Hypothalamus (tissue), 51 donors: Measurements from ENCODE around the gene PDHB.

Experiments used
- DNase-seq, 51 donors: peaks; one replicate each; lab custom pipeline; 2025; lab: John Stamatoyannopoulos, UW

PDHB gene

DNA sequence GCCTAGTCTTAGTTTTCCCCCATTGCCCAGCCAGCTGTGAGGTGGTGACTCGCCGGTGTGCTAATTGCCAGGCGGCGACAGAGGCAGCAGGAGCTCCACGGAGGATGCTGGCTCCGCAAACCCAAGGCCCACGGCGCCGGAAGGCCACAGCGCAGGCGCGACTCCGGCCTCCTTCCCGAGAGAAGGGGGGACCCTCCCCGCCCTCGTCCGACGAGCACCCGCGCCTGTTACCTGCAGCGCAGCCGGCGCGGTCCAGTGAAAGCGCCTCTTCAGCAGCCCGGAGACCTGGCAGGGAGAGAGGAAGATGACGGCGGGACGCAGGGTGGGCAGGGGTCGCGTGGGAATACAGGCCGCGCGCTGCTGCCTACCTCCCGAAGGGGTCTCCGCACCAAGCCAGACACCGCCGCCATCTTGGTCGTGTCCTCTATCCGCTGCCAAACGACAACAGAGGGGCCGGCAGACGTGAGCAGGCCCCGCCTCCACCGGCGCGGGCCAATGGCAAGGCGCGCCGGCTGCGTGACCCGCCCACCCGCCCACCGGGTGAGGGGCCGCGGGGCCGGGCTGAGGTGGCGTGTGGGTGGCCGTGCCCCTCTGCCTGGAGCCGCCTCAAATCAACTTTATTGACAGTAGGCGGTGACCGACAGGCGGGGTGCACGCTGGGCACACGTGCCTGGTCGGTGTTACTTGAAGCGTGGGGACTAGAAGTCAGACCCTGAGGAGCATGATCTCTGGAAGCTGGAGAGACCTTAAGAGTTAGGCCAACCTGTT, at the start of gene PDHB:
TSS of gene PDHB (minus strand) at position 433 of the 768 bp plus-strand sequence. CDS start at position 410, 23 bp downstream.
- peak; percentile 70 to 99 (median 91) for DNase-seq

DNA sequence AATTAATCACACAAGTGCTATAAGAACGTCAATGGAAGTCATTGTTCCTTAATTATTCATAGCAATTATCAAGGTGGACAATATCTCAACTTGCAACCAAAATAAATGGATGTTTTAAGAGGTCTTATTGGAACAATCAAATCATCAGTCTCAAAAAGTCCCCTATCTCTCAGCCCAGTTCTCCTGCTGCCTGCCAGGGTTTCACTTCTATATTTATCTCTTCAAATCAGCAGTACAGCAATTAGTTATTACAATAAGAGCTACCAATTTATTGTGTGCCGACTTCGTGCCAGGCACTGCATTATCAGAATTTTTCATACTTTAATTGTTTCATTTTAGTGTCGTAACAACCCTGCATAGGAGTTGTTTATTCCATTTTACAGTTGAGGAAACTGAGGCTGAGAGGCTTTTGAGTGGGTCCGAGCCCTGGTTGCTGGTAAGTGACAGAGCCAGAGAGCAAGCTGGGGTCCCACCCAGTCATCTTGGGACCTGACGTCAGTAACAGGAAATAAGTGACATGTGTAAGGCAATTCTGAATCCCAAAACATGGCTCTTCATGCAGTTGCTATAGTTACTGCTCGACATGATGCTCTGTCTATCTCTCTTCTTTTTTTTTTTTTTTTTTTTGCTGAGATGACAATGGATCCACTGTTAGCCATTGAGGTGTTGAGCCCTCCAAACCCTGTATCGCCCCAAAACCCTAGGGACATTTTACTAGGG, 49.4 kb upstream of the PDHB start:
- DNase-seq, result no peak

DNA sequence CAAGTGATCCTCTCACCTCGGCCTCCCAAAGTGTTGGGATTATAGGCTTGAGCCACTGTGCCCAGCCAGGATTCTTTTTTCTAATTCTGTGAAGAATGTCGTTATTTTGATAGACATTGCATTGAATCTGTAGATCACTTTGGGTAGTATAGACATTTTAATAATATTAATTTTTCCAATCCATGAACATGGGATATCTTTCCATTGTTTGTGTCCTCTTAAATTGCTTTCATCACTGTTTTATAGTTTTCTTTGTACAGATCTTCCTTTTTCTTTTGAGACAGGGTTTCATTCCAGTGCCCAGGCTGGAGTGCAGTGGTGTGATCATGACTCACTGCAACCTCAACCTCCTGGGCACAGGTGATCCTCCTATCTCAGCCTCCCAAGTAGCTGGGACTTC, 46.7 kb upstream of the PDHB start:
- DNase-seq, result no peak

DNA sequence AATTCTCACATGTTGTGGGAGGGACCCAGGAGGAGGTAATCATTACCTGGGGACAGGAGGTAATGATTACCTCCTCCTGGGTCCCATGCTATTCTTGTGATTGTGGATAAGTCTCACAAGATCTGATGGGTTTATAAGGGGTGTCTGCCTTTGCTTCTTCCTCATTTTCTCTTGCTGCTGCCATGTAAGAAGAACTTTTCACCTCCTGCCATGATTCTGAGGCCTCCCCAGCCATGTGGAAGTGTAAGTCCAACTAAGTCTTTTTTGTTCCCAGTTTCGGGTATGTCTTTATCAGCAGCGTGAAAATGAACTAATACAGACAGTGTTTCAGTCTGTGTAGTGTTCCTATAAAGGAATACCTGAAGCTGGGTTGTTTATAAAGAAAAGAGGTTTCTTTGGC, 45.1 kb upstream of the PDHB start:
- no peak for DNase-seq

DNA sequence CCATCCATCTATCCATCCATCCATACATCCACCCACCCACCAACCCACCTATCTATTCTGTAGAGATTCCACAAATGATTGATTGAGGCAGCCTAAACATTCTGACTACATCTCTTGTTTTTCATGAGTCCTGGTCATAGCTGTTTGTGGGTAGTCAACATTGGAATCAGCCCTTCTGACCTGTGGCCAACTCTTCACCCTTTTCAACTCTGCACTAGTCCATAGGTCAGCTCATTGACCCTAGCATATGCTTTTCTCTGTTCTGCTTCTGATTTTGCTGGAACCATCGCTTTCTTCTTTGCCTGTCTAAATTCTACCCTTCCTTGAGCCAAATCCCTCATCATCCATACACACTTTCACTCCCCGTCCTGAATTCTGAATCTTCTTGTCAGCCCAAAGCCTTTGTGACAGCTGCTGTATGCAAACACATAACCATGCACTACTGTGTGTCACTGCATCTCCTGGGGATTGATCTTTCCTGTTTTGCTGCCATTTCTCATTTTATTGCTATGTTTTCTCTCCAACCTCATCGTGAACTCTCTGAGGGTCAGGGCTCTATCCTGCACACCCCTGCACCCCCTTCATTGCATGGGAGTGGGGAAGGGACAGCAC, 41.4 kb upstream of the PDHB start:
- DNase-seq, result no peak

DNA sequence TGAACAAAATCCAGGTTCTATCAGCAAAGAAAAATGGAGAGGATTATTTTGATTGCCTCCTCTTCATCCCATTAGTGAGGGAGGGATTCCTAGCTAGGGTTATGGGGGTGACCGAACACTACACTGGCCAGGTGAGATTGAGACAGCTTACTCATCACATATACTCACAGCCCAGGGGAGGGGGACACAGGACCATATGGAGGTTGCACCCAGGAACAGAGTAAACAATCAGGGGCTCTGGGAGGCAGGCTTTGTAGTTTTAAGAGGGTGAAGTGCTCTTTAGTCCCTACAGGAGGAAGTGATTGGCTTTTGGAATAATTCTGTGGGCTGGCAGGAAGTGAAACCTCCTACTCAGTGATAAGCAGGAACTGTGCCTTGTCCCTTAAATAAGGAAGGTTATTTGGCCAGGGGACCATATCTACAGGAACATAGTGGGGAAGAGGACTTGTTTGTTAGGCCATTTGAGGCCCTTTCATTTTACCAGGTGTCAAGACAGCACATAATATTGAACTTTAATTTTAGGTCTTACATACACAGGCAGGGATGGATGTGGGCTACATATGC, 40.8 kb upstream of the PDHB start:
- no peak for DNase-seq

DNA sequence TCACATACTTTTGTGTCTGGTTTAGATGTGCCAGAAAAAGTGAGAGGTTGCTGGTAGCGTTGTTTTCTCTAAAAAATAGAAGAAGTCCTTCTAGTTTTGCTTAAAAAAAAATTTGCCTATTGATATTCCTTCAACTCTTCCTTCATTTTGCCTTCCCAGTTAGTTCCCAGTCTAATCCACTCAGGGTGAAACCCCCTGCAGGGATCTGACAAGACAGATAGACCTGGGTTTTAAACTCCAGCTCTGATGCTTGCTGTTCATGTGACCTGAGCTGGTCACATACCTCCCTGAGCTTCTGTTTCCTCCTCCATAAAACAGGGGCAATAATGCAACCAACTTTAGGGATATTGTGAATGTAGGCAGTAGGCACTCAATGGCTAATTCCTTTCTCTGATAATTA, 39.6 kb upstream of the PDHB start:
- no peak for DNase-seq

DNA sequence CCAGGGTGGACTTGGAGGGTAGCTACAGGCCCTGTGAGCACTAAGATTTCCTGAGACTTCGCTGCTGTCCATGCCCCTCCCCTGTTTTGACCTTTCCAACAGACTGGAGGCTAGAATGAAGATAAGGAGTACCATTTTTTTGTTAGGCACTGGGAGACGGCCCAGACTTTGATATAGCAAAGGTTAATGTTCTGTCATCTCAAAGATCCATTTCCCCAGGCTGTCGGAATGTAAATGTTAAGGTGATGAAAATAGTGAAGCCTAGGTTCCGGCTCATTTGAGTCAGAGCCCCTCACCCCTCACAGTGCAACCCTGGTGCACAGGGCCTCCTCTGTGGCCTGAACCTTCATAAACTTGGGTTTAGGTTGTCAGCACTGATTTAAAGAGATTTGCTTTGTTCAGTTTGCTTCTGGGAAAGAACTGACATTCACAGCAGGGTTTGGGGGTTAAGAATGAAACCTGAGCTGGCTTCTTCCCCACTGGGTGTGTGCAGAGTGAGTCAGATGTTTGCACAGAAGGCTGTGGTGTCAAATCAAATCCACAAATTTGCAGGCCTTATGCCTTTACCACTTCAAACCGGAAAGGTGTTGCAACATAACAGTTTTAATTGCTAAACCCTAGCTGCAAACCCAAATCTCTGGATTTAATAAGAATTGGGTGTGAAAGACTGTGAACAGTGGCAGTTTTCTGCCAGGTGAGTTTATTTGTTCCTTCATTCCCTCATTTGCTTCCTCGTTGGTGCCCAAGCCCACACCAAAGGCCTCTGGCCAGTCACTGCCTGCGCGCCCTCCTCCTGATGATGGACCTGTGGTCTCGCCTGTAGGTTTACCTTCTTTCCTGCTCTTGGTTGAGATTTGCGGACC, 37.6 kb upstream of the PDHB start:
- DNase-seq, result peak in 1 of 51 donors; percentile 11

DNA sequence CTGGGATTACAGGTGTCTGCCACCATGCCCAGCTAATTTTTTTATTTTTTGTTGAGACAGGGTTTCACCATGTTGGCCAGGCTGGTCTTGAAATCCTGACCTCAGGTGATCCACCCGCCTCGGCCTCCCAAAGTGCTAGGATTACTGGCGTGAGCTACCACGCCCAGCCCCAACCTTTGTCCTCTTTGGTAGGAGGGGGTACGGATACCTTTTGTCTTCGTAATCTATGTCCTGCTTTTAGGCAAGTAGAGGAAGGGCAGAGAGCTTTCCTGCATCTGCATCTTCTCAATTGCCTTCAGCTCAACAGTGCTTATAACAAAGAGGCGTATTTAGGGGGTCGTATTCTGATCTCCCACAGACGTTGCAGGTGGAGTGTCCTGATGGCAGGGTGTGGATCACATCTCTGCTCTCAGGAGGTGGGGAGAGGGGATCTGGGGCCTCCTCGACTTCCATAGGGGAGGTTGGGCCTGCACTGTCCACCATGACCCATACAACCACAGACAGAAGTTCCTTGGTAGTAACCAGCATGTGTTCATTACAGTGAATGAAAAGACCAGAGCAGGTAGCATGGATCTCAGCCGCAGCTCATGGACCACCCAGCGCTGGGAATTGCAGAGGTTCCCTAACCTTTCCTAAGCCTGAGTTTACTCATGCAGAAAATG, 36.9 kb upstream of the PDHB start:
- DNase-seq, result no peak

DNA sequence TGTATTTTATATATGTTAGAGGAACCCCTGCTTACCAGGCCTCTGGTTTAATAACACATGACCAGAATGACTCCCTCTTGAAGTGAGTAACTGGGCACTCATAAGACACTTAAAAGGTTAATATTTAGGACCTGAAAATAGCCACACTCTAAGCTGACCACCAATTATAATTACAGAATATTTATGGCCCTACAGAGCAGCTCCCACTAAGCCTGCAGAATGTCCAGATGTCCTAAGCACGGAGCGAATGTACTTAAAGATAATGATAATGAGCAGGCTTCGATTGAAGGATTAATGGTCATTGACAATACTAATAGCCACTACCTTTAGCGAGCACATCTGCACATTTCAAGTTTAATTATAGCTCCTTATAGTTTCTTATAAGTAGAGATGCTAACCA, 35.5 kb upstream of the PDHB start:
- no peak for DNase-seq

DNA sequence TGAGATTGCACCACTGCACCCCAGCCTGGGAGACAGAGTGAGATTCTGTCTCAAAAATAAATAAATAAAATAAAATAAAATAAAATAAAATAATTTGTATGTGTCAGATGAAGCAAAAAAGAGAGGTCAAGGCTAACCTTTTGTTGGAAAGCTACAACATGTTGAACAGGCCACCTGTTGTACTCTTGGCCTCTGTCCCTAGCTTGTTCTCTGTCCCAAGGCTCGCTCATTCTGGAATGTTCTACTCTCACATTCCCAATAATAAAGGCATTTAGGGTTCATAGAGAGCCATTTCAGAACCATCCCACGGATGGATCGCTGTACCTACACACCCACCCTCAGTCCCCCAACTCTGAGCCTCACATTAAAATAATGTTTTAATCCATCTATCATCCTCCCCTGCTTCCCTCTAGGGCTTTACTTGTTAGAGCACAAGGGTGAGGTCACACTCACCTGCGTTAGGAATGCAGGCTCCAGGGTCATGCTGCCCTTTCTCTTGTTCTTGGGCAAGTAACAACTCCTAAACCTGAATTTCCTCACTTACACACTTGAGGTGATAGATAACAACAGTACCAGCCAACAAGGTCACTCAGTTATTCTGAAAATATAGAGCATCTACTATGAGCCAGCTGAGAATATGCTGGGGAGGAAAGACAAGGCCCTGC, 33.4 kb upstream of the PDHB start:
- no peak for DNase-seq

DNA sequence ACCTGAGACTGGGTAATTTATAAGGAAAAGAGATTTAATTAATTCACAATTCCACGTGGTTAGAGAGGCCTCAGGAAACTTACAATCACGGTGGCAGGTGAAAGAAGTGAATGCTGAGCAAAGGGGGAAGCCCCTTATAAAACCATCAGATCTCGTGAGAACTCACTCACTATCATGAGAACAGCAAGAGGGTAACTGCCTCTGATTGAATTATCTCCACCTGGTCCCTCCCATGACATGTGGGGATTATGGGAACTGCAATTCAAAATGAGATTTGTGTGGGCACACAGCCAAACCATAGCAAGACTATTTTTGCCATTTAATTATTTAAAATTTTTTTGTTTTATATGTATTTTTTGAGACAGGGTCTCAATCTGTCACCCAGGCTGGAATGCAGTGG, 31.2 kb upstream of the PDHB start:
- no peak for DNase-seq

DNA sequence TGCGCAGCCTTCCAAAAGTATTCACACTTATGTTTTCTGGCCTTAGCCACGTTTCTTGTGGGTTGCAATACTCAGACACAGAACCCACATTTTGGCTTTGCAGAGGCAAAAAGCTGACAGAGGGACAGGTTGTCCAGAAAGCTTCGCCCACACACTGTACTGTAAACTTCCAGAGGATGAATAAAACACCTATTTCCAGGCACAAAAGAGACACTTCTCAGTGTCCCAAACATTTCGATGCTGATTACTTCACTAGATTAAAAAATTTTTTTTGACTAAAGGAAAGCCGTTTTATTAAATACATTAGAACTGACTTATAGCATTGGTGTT, 30.3 kb upstream of the PDHB start:
- DNase-seq, result no peak

DNA sequence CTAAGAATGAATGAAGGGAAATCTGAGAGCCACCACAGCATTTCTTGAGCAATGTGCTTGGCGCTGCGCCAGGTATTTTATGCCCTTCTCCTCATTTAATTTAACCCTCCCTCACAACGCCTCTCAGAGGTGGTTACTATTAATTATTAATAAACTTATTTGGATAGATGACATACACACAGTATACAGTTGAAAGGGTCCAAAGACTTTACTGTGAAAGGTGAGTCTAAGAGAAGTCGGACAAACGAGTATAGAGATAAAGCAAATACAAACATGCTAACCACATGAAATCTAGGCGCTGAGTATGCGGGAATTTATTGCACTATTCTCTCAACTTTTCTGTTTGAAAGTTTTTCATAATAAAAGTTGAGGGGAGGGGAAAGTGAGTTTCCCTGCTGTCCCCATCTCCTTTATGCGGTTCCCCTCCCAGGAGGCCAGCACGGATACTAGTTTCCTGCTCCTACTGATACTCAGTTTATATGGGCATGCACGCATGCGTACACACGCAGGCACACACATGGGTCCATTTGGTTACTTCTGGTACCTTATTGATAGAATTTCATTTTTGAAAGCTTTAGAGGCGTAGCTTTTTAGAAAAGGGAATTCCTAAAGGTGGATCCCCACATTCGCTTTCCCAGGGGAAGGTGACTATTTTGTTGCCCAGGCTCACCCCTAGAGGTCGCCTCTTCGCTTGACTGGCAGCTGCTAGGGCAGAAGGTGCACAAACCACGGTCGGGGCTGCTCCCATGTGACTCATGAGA, 29.7 kb upstream of the PDHB start:
- peak in 39 of 51 donors; percentile 5 to 72 (median 35) for DNase-seq

DNA sequence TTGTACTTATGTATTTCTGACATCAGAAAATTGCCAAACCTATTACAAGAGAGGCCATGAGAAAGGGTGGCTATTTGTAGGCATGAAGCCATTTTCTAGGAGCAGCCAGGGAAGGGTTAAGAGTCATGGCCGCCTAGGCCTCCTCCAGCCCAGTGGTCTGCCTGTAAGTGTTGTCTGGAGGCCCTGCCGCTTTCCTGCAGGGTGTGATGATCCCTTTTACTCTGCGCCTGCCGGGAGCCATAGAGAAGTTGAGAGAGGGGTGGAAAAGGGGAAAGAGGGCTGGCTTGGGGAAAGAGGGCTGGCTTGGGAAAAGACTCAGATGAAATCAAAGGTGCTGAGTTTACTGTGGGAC, 29.2 kb upstream of the PDHB start:
- no peak for DNase-seq

DNA sequence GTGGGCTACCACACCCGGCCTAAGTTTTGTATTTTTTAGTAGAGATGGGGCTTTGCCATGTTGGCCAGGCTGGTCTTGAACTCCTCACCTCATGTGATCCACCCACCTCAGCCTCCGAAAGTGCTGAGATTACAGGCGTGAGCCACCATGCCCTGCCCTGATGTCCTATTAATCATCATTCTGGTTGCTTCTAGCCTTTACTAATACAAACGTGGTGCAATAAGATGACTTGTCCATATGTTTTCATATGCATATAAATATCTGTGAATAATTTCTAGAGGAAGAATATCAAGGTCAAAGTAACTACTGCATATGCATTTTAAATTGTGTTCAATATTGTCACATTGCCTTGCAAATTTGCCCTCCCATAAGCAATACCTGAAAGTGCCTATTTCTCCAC, 25.5 kb upstream of the PDHB start:
- DNase-seq, result no peak

DNA sequence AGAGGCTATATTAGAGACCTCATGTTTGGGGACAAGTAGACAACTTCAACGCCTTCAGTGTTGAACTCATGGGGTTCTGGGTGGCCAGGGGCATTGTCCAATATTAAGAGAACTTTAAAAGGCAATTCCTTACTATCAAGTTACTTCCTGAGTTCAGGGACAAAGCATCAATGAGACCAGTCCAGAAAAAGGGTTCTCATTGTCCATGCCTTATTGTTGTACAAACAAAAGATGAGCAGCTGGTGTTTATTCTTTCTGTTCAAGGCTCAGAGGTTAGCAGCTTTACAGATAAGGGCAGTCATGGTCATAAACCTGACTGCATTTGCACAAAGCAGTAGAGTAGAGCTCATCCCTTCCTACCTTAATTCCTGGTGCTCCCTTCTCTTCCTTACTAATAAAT, 18.5 kb upstream of the PDHB start:
- DNase-seq, result no peak

DNA sequence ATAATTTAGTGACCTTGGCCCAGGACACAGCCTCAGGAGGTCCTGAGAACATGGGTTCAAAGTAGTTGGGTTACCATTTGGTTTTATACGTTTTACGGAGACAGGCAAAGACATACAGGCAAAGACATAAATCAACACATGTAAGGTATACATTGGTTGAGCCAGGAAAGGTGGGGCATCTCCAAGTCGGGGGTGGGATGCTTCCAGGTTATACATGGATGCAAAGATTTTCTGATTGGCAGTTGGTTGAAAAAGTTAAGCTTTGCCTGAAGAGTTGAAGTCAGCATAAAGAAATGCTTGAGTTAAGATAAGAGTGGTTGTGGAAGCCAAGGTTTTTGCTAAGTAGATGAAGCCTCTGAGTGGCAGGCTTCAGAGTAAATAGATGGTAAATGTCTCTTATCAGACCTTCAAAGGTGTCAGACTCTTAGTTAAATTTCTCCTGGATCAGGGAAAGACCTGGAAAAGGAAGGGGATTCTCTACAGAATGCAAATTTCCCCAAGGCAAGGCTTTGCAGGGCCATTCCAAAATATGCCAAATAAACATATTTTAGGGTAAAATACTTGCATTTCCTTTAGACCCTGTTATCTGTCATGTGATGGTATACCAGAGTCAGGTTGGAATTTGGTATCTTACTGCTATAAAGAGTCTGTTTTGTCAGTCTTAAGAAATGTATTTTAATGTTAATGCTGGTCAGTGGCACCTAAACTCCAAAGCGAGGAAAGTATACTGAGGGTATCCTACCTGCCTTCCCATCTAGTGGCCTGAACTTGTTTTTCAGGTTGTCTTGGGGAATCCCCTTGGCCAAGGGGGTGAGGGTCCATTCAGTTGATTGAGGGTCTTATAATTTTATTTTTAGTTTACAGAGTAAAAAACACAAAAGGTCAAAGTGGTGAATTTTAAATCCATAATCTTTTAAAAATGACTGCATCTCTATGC, 8.2 kb upstream of the PDHB start:
- no peak for DNase-seq
